HG03039 (cell line): ENCODE data around the gene KRTAP10-11.
"Not testable (repeated sequence)": the region's sequence is repeated elsewhere in the genome, so short reads cannot be mapped to it uniquely, and the experiment has no call there.

Experiments
- ATAC-seq: cut with Tn5 transposase; IDR thresholded peaks from one replicate; pipeline ENCODE4 v1.9.1; 2021; ENCODE audit warnings: mild to moderate bottlenecking, moderate library complexity; ENCODE audit not compliant: unreplicated experiment

The KRTAP10-11 gene

DNA sequence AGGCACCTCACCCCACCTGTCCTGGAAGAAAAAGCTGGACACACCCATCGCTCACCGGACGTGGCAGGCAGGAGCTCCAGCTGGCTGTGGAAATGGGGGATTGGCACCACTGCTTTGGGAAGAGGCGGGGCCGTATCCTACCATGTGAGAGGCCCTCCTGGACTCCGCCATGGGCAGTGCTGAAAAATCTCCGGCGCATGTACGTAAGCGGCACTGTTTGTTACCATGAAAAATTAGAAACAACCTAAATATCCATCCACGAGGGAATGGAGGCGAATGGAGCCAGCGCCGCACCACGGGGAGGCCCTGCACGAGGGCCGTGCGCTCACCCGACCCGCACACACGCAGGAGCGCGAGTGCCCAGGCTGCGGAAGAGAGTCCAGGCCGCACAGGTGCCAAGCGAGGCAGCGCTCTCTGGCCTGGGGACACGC lies 31.2 kb upstream of the KRTAP10-11 start:
- ATAC-seq: no peak

DNA sequence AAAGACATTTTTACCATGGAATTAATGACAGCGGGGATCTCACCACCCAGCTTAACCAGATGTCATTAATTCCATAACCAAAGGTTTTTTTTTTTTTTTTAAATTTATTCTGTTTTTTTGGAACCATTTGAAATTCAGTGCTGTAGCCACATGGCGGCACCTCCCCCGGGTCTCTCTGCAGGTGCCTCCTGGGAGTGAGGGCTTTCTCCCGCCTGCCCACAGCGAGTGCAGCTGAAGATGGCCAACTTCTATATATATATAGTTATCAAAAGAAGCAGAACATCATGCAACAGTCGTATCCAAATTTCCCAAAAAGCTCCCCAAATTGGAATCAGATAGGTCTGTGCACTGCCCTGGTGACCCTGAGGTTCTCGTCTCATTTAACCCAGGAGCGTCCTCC lies 30.7 kb upstream of the KRTAP10-11 start:
- ATAC-seq: no peak

GRCh38 chr21:44615911-44616590 lies 30.2 kb upstream of the KRTAP10-11 start:
- no peak for ATAC-seq

DNA sequence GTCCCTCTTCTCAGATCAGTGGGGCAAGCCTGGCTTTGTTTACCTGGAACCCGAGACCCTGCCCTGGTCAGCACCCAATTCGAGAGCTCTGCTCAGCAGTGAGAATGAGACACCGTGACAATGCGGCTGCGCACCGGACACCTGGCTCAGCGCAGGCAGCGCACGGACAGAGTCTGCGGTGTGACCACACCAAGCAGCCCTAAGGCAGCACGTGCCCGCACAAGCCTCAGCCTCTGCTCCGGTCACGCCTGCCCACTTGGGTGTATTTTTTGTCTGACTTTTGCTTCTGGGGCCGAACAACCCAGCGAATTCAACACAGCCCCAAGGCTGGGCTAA lies 29.7 kb upstream of the KRTAP10-11 start:
- ATAC-seq: no peak

DNA sequence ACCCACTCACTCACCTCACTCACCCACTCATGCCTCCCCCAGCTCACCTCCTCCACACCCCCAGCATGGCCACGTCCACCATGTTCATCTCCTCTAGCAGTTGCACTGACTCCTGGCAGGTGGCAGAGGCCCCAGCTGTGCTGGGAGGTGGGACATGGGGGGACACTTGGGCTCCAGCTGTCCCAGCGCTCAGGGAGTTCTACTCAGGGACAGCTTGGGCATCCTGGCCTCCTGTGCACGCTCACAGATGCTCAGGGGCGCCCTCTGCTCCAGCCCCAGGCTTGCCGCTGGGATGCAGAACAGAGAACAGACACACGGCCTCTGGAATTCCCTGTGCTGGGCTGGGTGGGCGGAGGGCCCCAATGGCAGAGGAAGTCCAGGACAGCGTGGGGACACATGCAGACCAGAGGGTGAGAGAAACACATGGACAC lies 29.1 kb upstream of the KRTAP10-11 start:
- ATAC-seq: no peak

- ATAC-seq: no peak
Observed at GRCh38 chr21:44618504-44618903, 27.7 kb upstream of the KRTAP10-11 start.

DNA sequence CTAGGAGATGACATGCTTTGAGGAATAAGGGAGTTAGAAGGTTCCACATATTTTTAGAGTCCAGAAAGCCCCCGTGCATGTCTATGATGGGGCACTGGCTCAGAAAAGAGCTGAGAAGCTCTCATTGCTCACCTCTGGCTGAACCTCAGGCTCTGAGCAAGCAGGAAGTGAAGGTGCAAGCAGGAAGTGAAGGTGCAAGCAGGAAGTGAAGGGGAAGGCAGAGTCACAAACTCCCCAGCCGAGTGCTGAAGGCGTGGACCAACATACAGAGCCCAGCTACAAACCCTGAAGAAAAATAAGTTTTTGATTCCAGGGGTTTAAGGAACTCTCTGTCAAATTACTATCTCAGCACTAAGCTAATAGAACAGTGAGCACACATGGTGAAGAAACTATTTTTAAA lies 27.3 kb upstream of the KRTAP10-11 start:
- ATAC-seq: no peak

- no peak for ATAC-seq
Observed at GRCh38 chr21:44619886-44620285, 26.3 kb upstream of the KRTAP10-11 start.

DNA sequence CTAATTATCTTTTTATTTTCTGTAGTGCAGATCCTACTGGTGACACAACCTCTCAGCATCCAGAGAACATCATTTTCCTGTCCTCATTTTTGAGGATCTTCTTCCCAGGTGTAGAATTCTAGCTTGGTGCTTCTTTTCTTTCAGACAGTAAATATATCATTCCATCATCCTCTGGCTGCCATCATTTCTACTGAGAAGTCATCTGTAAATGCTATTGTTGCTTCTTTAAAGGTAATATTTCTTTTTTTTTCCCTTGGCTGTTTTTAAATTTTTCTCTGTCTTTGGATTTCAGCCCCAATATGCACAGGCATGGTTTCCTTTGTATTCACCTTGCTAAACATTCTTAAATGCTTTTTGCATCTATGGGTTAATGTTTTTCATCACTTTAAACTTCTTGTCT lies 22.6 kb upstream of the KRTAP10-11 start:
- no peak for ATAC-seq

DNA sequence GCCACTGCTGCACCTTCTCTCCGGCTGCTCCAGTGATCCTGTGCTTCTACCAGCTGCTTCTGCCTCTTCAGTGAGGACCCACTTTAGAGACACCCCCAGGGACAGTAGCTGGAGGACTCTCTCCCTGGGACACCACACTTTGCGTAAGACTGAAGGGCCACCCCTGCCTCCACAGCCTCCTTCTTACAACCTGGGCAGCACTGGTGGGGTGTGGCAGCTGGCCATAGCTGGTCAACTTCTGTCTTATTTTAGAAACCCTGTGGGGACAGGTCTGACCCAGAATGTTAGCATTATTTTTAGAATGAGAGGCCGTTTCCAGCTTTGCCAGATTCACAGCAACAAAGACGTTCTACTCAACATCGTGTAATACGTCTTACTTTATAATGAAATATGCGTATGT lies 20.5 kb upstream of the KRTAP10-11 start:
- no peak for ATAC-seq

DNA sequence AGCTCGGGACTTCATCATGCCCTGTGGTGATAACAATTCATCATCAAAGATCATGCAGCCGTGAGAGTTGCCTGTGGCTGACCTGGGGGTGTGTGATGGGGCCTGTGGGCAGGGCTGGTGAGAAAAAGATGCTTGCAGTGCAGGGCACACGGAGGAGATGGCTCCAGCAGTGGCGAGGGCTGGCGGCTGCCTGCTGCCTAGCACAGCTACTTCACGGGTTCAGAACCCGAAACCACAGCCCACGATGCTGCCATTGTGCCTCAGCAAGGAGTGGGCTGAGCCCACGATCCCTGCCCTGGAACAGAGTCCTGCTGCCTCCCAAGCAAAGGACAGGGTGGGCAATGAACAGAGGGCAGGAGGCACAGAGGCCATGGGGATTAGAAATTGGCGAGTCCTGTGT lies 20.0 kb upstream of the KRTAP10-11 start:
- no peak for ATAC-seq

GRCh38 chr21:44626673-44627143 lies 19.5 kb upstream of the KRTAP10-11 start, which contains the start of gene KRTAP10-9:
Gene KRTAP10-9 (plus strand): TSS chr21:44627093. CDS start chr21:44627172, 79 bp downstream.
- no peak for ATAC-seq

GRCh38 chr21:44627181-44627822 lies 18.9 kb upstream of the KRTAP10-11 start:
- ATAC-seq: not testable (repeated sequence)

DNA sequence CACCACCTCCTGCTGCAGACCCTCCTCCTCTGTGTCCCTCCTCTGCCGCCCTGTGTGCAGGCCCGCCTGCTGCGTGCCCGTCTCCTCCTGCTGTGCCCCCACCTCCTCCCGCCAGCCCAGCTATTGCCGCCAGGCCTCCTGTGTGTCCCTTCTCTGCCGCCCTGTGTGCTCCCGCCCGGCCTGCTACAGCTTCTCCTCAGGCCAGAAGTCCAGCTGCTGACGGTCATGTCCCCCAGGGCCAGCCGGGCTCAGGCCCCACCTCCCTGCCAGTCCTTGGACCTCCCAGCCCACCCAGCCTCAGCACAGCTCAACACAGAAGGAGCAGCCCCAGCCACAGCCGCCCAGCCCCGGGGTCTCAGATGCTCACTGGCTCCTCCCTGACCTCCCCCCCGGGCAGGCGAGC lies 18.4 kb upstream of the KRTAP10-11 start:
- not testable (repeated sequence) for ATAC-seq

DNA sequence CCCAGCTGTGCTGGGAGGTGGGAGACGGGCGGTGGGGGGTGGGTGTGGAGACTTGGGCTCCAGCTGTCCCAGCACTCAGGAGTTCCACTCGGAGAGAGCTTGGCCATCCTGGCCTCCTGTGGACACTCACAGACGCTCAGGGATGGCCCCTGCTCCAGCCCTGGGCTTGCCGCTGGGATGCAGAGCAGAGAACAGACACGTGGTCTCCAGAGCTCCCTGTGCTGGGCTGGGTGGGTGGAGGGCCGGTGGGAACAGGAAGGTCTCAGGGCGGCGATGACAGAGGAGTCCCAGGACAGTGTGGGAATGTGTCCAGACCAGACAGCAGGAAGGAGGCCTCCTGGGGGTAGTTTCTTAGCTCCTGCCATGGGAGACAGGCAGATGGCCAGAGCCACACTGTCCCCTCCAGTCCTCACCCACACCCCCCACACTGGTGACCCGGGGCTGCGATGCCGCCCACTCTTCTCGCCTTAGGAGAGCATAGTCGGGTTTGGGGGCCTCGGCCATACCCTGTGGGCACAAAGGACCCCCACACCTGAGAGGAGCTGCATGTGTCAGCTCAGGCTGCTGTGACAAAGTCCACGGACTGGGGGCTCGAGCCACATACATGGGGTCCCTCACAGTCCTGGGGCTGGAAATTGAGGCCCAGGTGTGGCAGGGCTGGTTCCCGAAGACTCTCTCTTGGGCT lies 17.4 kb upstream of the KRTAP10-11 start:
- no peak for ATAC-seq

- no peak for ATAC-seq
Observed at GRCh38 chr21:44630440-44630839, 15.8 kb upstream of the KRTAP10-11 start.

GRCh38 chr21:44632067-44632466 lies 14.1 kb upstream of the KRTAP10-11 start:
- no peak for ATAC-seq

GRCh38 chr21:44636209-44637017 lies 9.8 kb upstream of the KRTAP10-11 start:
- ATAC-seq: no peak

DNA sequence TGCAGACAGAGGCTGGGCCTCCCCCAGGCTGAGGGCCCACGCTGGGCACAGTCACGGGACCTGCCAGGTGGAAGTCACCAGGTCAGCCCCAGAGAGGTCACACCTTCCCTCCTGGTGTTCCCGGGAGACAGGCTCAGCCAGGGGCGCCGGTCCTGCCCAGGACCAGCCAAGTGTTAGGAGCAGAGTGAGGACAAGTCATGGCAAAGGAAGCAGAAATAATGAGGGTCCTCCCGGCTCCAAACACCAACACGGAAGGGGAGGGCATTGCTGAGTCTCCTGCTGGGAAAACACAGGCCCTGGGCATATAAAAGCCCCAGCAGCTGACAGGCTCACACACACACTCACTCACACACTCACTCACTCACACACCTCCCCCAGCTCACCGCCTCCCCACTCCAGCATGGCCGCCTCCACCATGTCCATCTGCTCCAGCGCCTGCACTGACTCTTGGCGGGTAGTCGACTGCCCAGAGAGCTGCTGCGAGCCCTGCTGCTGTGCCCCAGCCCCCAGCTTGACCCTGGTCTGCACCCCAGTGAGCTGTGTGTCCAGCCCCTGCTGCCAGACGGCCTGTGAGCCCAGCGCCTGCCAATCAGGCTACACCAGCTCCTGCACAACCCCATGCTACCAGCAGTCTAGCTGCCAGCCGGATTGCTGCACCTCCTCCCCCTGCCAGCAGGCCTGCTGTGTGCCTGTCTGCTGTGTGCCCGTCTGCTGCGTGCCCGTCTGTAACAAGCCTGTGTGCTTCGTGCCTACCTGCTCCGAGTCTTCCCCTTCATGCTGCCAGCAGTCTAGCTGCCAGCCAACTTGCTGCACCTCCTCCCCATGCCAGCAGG lies 9.0 kb upstream of the KRTAP10-11 start, which contains the start of gene KRTAP10-10:
KRTAP10-10 (plus strand) TSS at position 339 of the 833 bp plus-strand sequence; CDS start at position 401, 62 bp downstream.
- ATAC-seq: no peak

DNA sequence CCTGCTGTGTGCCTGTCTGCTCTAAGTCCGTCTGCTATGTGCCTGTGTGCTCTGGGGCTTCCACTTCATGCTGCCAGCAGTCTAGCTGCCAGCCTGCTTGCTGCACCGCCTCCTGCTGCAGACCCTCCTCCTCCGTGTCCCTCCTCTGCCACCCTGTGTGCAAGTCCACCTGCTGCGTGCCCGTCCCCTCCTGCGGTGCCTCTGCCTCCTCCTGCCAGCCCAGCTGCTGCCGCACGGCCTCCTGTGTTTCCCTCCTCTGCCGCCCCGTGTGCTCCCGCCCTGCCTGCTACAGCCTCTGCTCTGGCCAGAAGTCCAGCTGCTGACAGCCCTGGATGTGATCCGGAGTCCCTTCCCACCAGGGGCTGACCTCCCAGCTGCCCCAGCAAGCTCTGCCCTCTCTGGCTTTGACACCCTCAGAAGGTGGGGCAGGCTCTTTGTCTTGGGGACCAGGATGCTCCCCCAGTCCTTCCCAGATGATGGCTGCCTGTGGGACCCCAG lies 8.3 kb upstream of the KRTAP10-11 start:
- not testable (repeated sequence) for ATAC-seq
